ENCODE results near the gene THAP12. TPM values are rescaled to one million over a fixed set of nuclear protein-coding genes. Genes with fewer than 3 reads are reported as not detected.

The THAP12 gene
- total RNA-seq, 4 donors from 2014 or later: 12.0 to 104 (median 55.6) TPM

DNA sequence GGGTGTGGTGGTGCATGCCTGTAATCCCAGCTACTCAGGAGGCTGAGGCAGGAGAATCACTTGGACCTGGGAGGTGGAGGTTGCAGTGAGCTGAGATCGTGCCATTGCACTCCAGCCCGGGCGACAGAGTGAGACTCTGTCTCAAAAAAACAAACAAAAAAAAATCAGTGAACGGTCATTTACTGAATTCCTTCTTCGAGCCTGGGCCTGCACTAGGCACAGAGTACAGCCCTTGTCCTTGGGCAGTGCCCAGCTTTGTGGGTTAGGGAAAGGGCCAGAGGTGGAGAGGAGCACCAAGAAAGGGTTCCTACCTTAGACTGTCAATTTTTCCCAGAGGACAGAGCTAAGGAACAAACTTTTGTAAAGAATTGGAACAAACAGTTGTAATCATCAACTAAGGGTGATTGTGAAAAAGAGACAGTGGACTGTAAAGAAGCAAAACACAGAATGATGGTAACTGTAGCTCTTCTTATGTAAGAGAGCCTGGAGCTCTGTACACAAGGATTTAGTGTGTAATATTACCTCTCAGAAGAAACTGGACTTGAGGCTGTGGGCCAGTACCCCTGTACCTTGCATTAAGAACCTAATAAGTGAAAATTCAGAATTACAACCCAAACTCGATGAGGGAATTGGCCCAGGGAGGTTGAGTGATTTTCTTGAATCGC lies 11.0 kb upstream of the THAP12 start:
- Histone ChIP-seq H3K27me3 (no peaks in the 10 kb centered on the region), H3K4me3 (no peak overlapping the region), H3K27ac (no peak overlapping the region), H3K9me3 (no peaks in the 10 kb centered on the region), H3K36me3 (no peaks in the 10 kb centered on the region), H3K4me1 (no peaks in the 10 kb centered on the region)
- intact Hi-C loops (cut with DNase I; ENCODE audit: low total_unique reads): no loop called here
- TF ChIP-seq, protein P1, sequence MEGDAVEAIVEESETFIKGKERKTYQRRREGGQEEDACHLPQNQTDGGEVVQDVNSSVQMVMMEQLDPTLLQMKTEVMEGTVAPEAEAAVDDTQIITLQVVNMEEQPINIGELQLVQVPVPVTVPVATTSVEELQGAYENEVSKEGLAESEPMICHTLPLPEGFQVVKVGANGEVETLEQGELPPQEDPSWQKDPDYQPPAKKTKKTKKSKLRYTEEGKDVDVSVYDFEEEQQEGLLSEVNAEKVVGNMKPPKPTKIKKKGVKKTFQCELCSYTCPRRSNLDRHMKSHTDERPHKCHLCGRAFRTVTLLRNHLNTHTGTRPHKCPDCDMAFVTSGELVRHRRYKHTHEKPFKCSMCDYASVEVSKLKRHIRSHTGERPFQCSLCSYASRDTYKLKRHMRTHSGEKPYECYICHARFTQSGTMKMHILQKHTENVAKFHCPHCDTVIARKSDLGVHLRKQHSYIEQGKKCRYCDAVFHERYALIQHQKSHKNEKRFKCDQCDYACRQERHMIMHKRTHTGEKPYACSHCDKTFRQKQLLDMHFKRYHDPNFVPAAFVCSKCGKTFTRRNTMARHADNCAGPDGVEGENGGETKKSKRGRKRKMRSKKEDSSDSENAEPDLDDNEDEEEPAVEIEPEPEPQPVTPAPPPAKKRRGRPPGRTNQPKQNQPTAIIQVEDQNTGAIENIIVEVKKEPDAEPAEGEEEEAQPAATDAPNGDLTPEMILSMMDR (IDR thresholded peaks at IDR 0.05): no peak
- no peak for TF ChIP-seq POLR2A (IDR thresholded peaks at IDR 0.05)
- no peak for DNase-seq

DNA sequence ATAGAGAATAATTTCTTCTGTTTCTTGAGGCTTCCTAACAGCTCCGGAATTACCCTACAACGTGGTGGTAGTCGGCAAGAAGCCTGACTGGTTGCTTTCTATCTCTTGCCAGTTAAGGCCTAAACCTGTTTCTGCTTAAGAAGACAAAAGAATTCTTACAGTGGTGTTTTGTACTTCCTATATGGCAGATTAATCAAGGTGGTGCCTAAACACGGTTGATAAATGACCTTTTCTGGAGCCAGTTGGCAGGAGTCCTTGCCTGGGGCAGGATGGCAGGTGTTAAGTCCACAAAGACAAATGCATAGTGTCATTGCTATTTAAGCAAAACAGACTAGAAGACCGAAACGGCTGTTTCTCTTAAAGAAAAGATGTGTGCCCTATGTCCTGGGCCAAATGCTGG lies 10.1 kb upstream of the THAP12 start:
- Histone ChIP-seq H3K4me3 (no peak overlapping the region), H3K9me3 (no peaks in the 10 kb centered on the region), H3K36me3 (no peaks in the 10 kb centered on the region), H3K27me3 (no peaks in the 10 kb centered on the region), H3K27ac (no peak overlapping the region), H3K4me1 (no peaks in the 10 kb centered on the region)
- DNase-seq: no peak
- no peak for TF ChIP-seq POLR2A (IDR thresholded peaks at IDR 0.05)
- TF ChIP-seq, protein P1 (IDR thresholded peaks at IDR 0.05): no peak
- intact Hi-C loops (cut with DNase I; ENCODE audit: low total_unique reads): no loop called here

DNA sequence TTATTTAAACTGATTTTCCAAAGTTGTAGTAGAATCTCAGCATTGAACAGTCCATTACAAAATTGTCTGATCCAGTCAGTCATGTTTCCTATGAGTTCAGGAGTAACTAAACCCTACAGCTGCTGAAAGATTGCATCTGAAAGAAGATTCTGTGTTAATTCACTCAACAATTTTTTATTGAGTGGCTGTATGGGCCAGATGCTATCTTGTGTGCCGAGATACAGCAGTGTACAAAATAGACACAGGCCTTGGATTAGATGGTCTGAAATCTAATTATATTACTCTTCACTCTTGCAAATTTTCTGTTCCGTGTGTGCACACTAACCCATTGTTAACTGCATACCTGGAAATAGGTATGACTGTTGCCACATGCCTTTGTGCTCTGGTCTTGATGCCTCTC lies 7.5 kb upstream of the THAP12 start:
- TF ChIP-seq POLR2A (IDR thresholded peaks at IDR 0.05): no peak
- TF ChIP-seq, protein P1 (IDR thresholded peaks at IDR 0.05): no peak
- H3K27me3 ChIP-seq: no peaks in the 10 kb centered on the region
- H3K9me3 ChIP-seq: no peaks in the 10 kb centered on the region
- no peaks in the 10 kb centered on the region for H3K36me3 ChIP-seq
- H3K27ac ChIP-seq: no peak overlapping the region
- DNase-seq: no peak
- intact Hi-C loops (cut with DNase I; ENCODE audit: low total_unique reads): no loop called here
- H3K4me3 ChIP-seq: no peak overlapping the region
- no peaks in the 10 kb centered on the region for H3K4me1 ChIP-seq

DNA sequence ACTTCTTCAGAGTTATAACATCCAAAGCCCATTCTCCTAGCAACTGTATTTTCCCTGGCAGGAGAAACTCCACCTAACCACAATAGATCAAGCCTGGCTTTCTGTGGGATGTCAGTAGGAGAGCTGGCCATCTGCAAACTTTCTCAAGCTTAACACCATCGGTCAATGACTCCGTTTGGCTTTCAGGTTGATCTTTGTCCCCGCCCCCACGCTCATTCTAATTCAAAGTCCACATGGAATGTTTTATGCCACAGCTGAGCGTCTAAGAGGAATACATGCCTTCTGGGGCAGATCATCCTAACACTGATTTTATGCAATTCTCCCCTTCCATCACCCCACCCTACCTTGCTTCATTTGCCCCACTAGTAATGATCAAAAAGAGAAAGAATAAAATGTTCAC lies 5.0 kb upstream of the THAP12 start:
- DNase-seq: no peak
- Histone ChIP-seq H3K27me3 (no peaks in the 10 kb centered on the region), H3K4me3 (no peak overlapping the region), H3K9me3 (no peaks in the 10 kb centered on the region), H3K36me3 (no peaks in the 10 kb centered on the region), H3K4me1 (peaks cover 0 to 5% of the 10 kb centered on the region in 2 donors), H3K27ac (no peak overlapping the region)
- intact Hi-C loops (cut with DNase I; ENCODE audit: low total_unique reads): no loop called here
- TF ChIP-seq POLR2A (IDR thresholded peaks at IDR 0.05): no peak
- TF ChIP-seq, protein P1 (IDR thresholded peaks at IDR 0.05): no peak

DNA sequence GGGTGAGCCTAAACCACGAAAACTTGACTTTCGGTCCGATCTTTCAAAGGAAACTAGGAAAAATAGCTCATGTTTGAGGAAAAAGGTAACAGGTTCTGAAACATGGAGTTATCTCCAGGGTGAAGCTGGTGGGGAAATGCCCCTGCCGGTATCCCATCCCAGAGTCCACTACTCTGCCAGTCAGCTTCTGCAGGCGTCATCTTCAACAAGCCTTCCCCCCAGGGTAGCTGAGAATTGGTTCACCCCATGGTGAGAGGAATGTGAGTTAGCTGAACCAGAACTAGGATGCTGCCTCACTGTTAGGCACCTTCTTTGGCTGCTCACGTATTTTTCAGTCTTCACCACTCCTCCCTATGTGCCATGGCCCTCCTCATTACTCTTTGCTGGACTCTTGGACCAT lies 1.3 kb upstream of the THAP12 start:
- H3K4me3 ChIP-seq: peak overlapping the region in 1 of 2 donors; percentile 96
- intact Hi-C loops (cut with DNase I; ENCODE audit: low total_unique reads): loop anchor here (2.0 kb wide), 1 partner anchor 61 kb away; no protein-coding TSS in a partner anchor
- no peak for DNase-seq
- peaks cover 5 to 8% of the 10 kb centered on the region in 2 donors for H3K4me1 ChIP-seq
- H3K36me3 ChIP-seq: no peaks in the 10 kb centered on the region
- H3K27ac ChIP-seq: no peak overlapping the region
- no peaks in the 10 kb centered on the region for H3K27me3 ChIP-seq
- no peaks in the 10 kb centered on the region for H3K9me3 ChIP-seq
- no peak for TF ChIP-seq POLR2A (IDR thresholded peaks at IDR 0.05)
- TF ChIP-seq, protein P1 (IDR thresholded peaks at IDR 0.05): no peak
